Measurements from ENCODE around the gene UBA6. TPM values are rescaled to one million over a fixed set of nuclear protein-coding genes. Genes with fewer than 3 reads are reported as not detected.

The UBA6 gene
- polyA plus RNA-seq, 1 of the 3 experiments (the other 2 are of a cell fraction) = 51.0 TPM

GRCh38 chr4:67718848-67719247, 17.9 kb upstream of the UBA6 start:
- no peak for TF ChIP-seq TCF12 (IDR thresholded peaks at IDR 0.05)
- TF ChIP-seq RCOR1 (IDR thresholded peaks at IDR 0.05; ENCODE audit: low read length) = no peak
- TF ChIP-seq, protein P1, sequence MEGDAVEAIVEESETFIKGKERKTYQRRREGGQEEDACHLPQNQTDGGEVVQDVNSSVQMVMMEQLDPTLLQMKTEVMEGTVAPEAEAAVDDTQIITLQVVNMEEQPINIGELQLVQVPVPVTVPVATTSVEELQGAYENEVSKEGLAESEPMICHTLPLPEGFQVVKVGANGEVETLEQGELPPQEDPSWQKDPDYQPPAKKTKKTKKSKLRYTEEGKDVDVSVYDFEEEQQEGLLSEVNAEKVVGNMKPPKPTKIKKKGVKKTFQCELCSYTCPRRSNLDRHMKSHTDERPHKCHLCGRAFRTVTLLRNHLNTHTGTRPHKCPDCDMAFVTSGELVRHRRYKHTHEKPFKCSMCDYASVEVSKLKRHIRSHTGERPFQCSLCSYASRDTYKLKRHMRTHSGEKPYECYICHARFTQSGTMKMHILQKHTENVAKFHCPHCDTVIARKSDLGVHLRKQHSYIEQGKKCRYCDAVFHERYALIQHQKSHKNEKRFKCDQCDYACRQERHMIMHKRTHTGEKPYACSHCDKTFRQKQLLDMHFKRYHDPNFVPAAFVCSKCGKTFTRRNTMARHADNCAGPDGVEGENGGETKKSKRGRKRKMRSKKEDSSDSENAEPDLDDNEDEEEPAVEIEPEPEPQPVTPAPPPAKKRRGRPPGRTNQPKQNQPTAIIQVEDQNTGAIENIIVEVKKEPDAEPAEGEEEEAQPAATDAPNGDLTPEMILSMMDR (IDR thresholded peaks at IDR 0.05) = no peak
- no peak for TF ChIP-seq FOXM1 (IDR thresholded peaks at IDR 0.05; ENCODE audit: low read depth)
- no peak for TF ChIP-seq CHD2 (IDR thresholded peaks at IDR 0.05; ENCODE audit: low read length, partially characterized antibody)
- no peak for TF ChIP-seq REST (IDR thresholded peaks at IDR 0.05; ENCODE audit: low read depth, low read length)
- TF ChIP-seq FOSL2 (IDR thresholded peaks at IDR 0.05; ENCODE audit: borderline replicate concordance, low read depth) = no peak
- TF ChIP-seq MXI1 (IDR thresholded peaks at IDR 0.05; ENCODE audit: low read depth, low read length) = no peak
- TF ChIP-seq, protein P2, sequence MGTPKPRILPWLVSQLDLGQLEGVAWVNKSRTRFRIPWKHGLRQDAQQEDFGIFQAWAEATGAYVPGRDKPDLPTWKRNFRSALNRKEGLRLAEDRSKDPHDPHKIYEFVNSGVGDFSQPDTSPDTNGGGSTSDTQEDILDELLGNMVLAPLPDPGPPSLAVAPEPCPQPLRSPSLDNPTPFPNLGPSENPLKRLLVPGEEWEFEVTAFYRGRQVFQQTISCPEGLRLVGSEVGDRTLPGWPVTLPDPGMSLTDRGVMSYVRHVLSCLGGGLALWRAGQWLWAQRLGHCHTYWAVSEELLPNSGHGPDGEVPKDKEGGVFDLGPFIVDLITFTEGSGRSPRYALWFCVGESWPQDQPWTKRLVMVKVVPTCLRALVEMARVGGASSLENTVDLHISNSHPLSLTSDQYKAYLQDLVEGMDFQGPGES (IDR thresholded peaks at IDR 0.05; ENCODE audit: low read depth, low read length) = no peak
- no peak for TF ChIP-seq EP300 (IDR thresholded peaks at IDR 0.05; ENCODE audit: borderline replicate concordance in 1 of 2, low read depth in 1 of 2, low read length in 1 of 2)
- TF ChIP-seq USF1 (IDR thresholded peaks at IDR 0.05; ENCODE audit: borderline replicate concordance, low read depth) = no peak
- no peak for TF ChIP-seq TEAD4 (IDR thresholded peaks at IDR 0.05; ENCODE audit: borderline replicate concordance, insufficient read depth)
- no peak for TF ChIP-seq POLR2AphosphoS5 (IDR thresholded peaks at IDR 0.05; ENCODE audit: low read depth, low read length)
- TF ChIP-seq GABPA (IDR thresholded peaks at IDR 0.05; ENCODE audit: low read depth) = no peak
- Histone ChIP-seq H2AFZ (ENCODE audit: low read depth) (no peak overlapping the region), H3K9me2 (no peaks in the 10 kb centered on the region), H3K79me2 (ENCODE audit: insufficient read depth) (peaks cover 14% of the 10 kb centered on the region; the same call in 1 of the 2 replicates), H3K4me3 (ENCODE audit: low read depth in 2 of 2, low read length in 1 of 2) (no peak overlapping the region), H3K4me1 (ENCODE audit: control insufficient read depth in 1 of 2, insufficient read depth in 2 of 2, low read depth in 1 of 2, low read length in 1 of 2) (peaks cover under 1 to 19% of the 10 kb centered on the region in 2 experiments; a peak in 2 of 4 replicates), H3F3A (replicated peaks; ENCODE audit: insufficient read depth) (peaks cover 6% of the 10 kb centered on the region), H3K36me3 (replicated peaks in 1 of 2; ENCODE audit: control insufficient read depth in 1 of 2, insufficient read depth in 2 of 2, low read length in 1 of 2) (peaks cover 0 to 6% of the 10 kb centered on the region in 2 experiments), H3K27ac (ENCODE audit: low read depth in 2 of 2, low read length in 1 of 2) (no peak overlapping the region), H4K20me1 (ENCODE audit: insufficient read depth) (no peaks in the 10 kb centered on the region), H3K9me3 (no peaks in the 10 kb centered on the region), H3K4me2 (no peak overlapping the region), H3K27me3 (ENCODE audit: insufficient read depth) (no peaks in the 10 kb centered on the region), H3K9ac (no peak overlapping the region)
- POLR2A ChIA-PET = no interaction called here
- 96% methylated on average over 2 of the region's 2 CpGs for WGBS (ENCODE audit: low lambda C conversion rate)
- CTCF ChIA-PET = no interaction called here
- no peak for DNase-seq
